Measurements from ENCODE around the gene SLC38A6. TPM values are rescaled to one million over a fixed set of nuclear protein-coding genes. Genes with fewer than 3 reads are reported as not detected.

The SLC38A6 gene
- total RNA-seq, 1 donor from 2014 or later = 13.2 TPM

Other genes with a start within 250 kb of the SLC38A6 start
- gene MNAT1, start 246.5 kb upstream of the SLC38A6 start, total RNA-seq = 26.1 TPM
- 8.9 TPM for gene TRMT5, start 166 bp upstream of the SLC38A6 start, total RNA-seq